K562 (cell line): ENCODE results near the gene GFI1. TPM values are rescaled to one million over a fixed set of nuclear protein-coding genes. Genes with fewer than 3 reads are reported as not detected.

Source experiments
- CBFA2T3 ChIP-seq: fragments of 450-650 bp; IDR thresholded peaks from 2 replicates; pipeline ENCODE4 v1.6.1; 2017
- CCNT2 ChIP-seq: IDR thresholded peaks from 2 replicates; pipeline ENCODE4 v1.6.1; 2011; ENCODE audit warnings: borderline replicate concordance, low read depth, mild to moderate bottlenecking, moderate library complexity, mixed read lengths, low read length; ENCODE audit not compliant: insufficient read length; ENCODE audit errors: extremely low read depth
- CHCHD3 ChIP-seq: fragments of 250-450 bp; sonication (Bioruptor Pico); IDR thresholded peaks from 2 replicates; pipeline ENCODE4 v2.1.2; 2022; ENCODE audit warnings: mild to moderate bottlenecking
- DACH1 ChIP-seq: fragments of 450-650 bp; IDR thresholded peaks from 2 replicates; pipeline ENCODE4 v1.6.1; 2018; ENCODE audit not compliant: partially characterized antibody
- GABPA ChIP-seq: fragments of 200-800 bp; sonication (Bioruptor generic); conservative IDR thresholded peaks from 2 replicates; pipeline ENCODE4 v1.6.1; 2016; ENCODE audit warnings: low read depth, missing genetic modification characterization, missing compliant biosample characterization
- KDM1A ChIP-seq, 2 experiments: fragments of 450-650 bp; IDR thresholded peaks; 2 replicates each; pipeline ENCODE4 v1.6.1; 2016; ENCODE audit warnings: mild to moderate bottlenecking in 2 of 2
- MCM3 ChIP-seq: fragments of 450-650 bp; IDR thresholded peaks from 2 replicates; pipeline ENCODE4 v1.6.1; 2016
- MCM7 ChIP-seq, 2 experiments: fragments of 450-650 bp; IDR thresholded peaks; 2 replicates each; pipeline ENCODE4 v1.6.1; 2016 to 2018
- MNT ChIP-seq, 2 experiments: fragments of 450-650 bp; conservative IDR thresholded peaks; 2 replicates each; pipeline ENCODE4 v1.6.1; 2017; ENCODE audit warnings: mild to moderate bottlenecking in 2 of 2, moderate library complexity in 2 of 2
- NR2F6 ChIP-seq: fragments of 450-650 bp; formaldehyde crosslinking; IDR thresholded peaks from 2 replicates; pipeline ENCODE4 v1.4.0; 2020; ENCODE audit warnings: mild to moderate bottlenecking
- TCF3 ChIP-seq: sonication (generic); formaldehyde crosslinking; IDR thresholded peaks from 2 replicates; pipeline ENCODE4 v1.4.0; 2020; ENCODE audit warnings: mild to moderate bottlenecking, missing genetic modification reagents
- THAP12 ChIP-seq: fragments of 250-450 bp; sonication (Bioruptor Pico); IDR thresholded peaks from 2 replicates; pipeline ENCODE4 v1.9.0; 2021; ENCODE audit warnings: mild to moderate bottlenecking, inconsistent platforms
- UBTF ChIP-seq, 2 experiments: IDR thresholded peaks; 2 replicates each; pipeline ENCODE4 v1.6.1; 2012; ENCODE audit warnings: improper control_type of control experiment in 2 of 2, low read depth in 2 of 2, low read length in 2 of 2, borderline replicate concordance in 1 of 2
- ZBTB34 ChIP-seq: fragments of 250-450 bp; sonication (Bioruptor Pico); IDR thresholded peaks from 2 replicates; pipeline ENCODE4 v1.8.0; 2021; ENCODE audit warnings: mild to moderate bottlenecking, moderate library complexity
- ZBTB7A ChIP-seq: IDR thresholded peaks from 2 replicates; pipeline ENCODE4 v1.6.1; 2011; ENCODE audit warnings: low read depth, mild to moderate bottlenecking, low read length, moderate library complexity, borderline replicate concordance; ENCODE audit not compliant: control insufficient read depth
- ZKSCAN1 ChIP-seq: fragments of 150-350 bp; IDR thresholded peaks from 2 replicates; pipeline ENCODE4 v1.6.1; 2016; ENCODE audit warnings: low read depth, low read length
- ZNF212 ChIP-seq: fragments of 450-650 bp; formaldehyde crosslinking; IDR thresholded peaks from 2 replicates; pipeline ENCODE4 v1.4.0; 2020; ENCODE audit warnings: mild to moderate bottlenecking
- polyA plus RNA-seq, 8 experiments: library from polyadenylated mRNA; depleted of rRNA in 4 of 8; stranded (reverse) in 5 of 8; unstranded in 3 of 8; fragments of >200 nt; fragmentation: Nextera tagmentation in 2 of 8; fragmentation: Illumina TruSeq in 1 of 8; extraction: Ambion mirVana in 2 of 8; extraction: Trizol in 1 of 8; gene quantifications; 2 replicates each; pipeline versions ENCODE4 v1.2.1 to v1.2.3, GENCODE V29; 2011 to 2014; ENCODE audit warnings: inconsistent platforms in 1 of 8, missing spikeins in 1 of 8
- total RNA-seq, 7 experiments: library from RNA; depleted of rRNA in 6 of 7; stranded (reverse); fragments of >200 nt in 6 of 7; fragmentation: Illumina TruSeq in 2 of 7; extraction: Trizol in 2 of 7; gene quantifications; 2 replicates each; pipeline versions ENCODE4 v1.2.1 to v1.2.3, GENCODE V29; 2011 to 2021; ENCODE audit warnings: low replicate concordance in 1 of 7

The GFI1 gene
- total and polyA plus RNA-seq, 9 of the 15 experiments (the other 6 are each of a cell fraction or from before 2014, with no cell fraction given), result 0.07 to 0.93 (median 0.46) TPM

- TF ChIP-seq THAP12 (CRISPR knock-in tag) (no peak), KDM1A (IDR thresholded peaks at IDR 0.05) (no peak), MCM3 (no peak), CBFA2T3 (no peak), NR2F6 (CRISPR knock-in tag) (no peak), ZBTB7A (no peak), ZNF212 (no peak), TCF3 (no peak), ZBTB34 (CRISPR knock-in tag) (no peak), MNT (conservative IDR thresholded peaks at IDR 0.05) (no peak), DACH1 (no peak), GABPA (tag) (peak; percentile 40), CCNT2 (no peak), CHCHD3 (CRISPR knock-in tag) (no peak), UBTF (IDR thresholded peaks at IDR 0.05; ENCODE audit: borderline replicate concordance in 1 of 2, low read depth in 2 of 2, low read length in 2 of 2) (no peak), MCM7 (IDR thresholded peaks at IDR 0.05) (no peak), ZKSCAN1 (no peak)
Measured at GRCh38 chr1:92459871-92460320, 26.8 kb downstream of the GFI1 start (continued).
